ENCODE results near the gene EDN3. TPM values are rescaled to one million over a fixed set of nuclear protein-coding genes. Genes with fewer than 3 reads are reported as not detected.
A peak's percentile ranks its signal among the peaks of the same experiment; 100 is the strongest.

Gene EDN3
- polyA plus RNA-seq, 4 donors, result 10.8 to 58.4 (median 33.1) TPM

GRCh38 chr20:59297686-59298085 is 2.7 kb upstream of the EDN3 start:
- H3K4me1 ChIP-seq (ENCODE audit: control insufficient read depth in 3 of 3, insufficient read depth in 2 of 3, low read depth in 1 of 3, low read length in 2 of 3), result peaks cover 0 to 8% (median 7%) of the 10 kb centered on the region in 3 donors
- no peaks in the 10 kb centered on the region for H3K9me3 ChIP-seq (ENCODE audit: control insufficient read depth in 2 of 2, insufficient read depth in 1 of 2, low read depth in 1 of 2, low read length in 1 of 2)
- H3K27ac ChIP-seq (ENCODE audit: low read depth in 1 of 3, low read length in 2 of 3), result no peak overlapping the region
- H3K36me3 ChIP-seq (ENCODE audit: control insufficient read depth in 3 of 3, insufficient read depth in 2 of 3, low read depth in 1 of 3, low read length in 3 of 3), result no peaks in the 10 kb centered on the region
- H3K4me3 ChIP-seq (ENCODE audit: low read depth in 1 of 3, low read length in 3 of 3), result no peak overlapping the region
- no peak for DNase-seq
- H3K27me3 ChIP-seq (ENCODE audit: control insufficient read depth in 3 of 3, insufficient read depth in 3 of 3, low read length in 3 of 3), result peaks cover 0 to 7% (median 5%) of the 10 kb centered on the region in 3 donors
- WGBS, 3 donors, result 87 to 94% (median 91%) methylated on average over 7 of the region's 7 CpGs
- no peak for FAIRE-seq

- WGBS, 3 donors, result 1 to 6% (median 5%) methylated on average over 18 to 19 of the region's 19 CpGs
- peaks cover 0 to 7% (median 5%) of the 10 kb centered on the region in 3 donors for H3K27me3 ChIP-seq (ENCODE audit: control insufficient read depth in 3 of 3, insufficient read depth in 3 of 3, low read length in 3 of 3)
- H3K4me3 ChIP-seq (ENCODE audit: low read depth in 1 of 3, low read length in 3 of 3), result peak overlapping the region in 2 of 3 donors; percentile 58 to 69
- DNase-seq (peak; percentile 89 to 98), FAIRE-seq (no peak)
- H3K36me3 ChIP-seq (ENCODE audit: control insufficient read depth in 3 of 3, insufficient read depth in 2 of 3, low read depth in 1 of 3, low read length in 3 of 3), result peaks cover 0 to 2% (median 0%) of the 10 kb centered on the region in 3 donors
- no peaks in the 10 kb centered on the region for H3K9me3 ChIP-seq (ENCODE audit: control insufficient read depth in 2 of 2, insufficient read depth in 1 of 2, low read depth in 1 of 2, low read length in 1 of 2)
- peak overlapping the region; percentile 76 to 89 (median 86) for H3K27ac ChIP-seq (ENCODE audit: low read depth in 1 of 3, low read length in 2 of 3)
- H3K4me1 ChIP-seq (ENCODE audit: control insufficient read depth in 3 of 3, insufficient read depth in 2 of 3, low read depth in 1 of 3, low read length in 2 of 3), result peaks cover 0 to 9% (median 8%) of the 10 kb centered on the region in 3 donors
Observed at GRCh38 chr20:59299945-59300332, 472 bp upstream of the EDN3 start.

GRCh38 chr20:59301343-59302007 is 1.1 kb downstream of the EDN3 start:
- Histone ChIP-seq H3K9me3 (ENCODE audit: control insufficient read depth in 2 of 2, insufficient read depth in 1 of 2, low read depth in 1 of 2, low read length in 1 of 2) (no peaks in the 10 kb centered on the region), H3K36me3 (ENCODE audit: control insufficient read depth in 3 of 3, insufficient read depth in 2 of 3, low read depth in 1 of 3, low read length in 3 of 3) (peaks cover 0 to 2% (median 0%) of the 10 kb centered on the region in 3 donors), H3K27ac (ENCODE audit: low read depth in 1 of 3, low read length in 2 of 3) (no peak overlapping the region), H3K4me1 (ENCODE audit: control insufficient read depth in 3 of 3, insufficient read depth in 2 of 3, low read depth in 1 of 3, low read length in 2 of 3) (peaks cover 0 to 9% (median 8%) of the 10 kb centered on the region in 3 donors), H3K4me3 (ENCODE audit: low read depth in 1 of 3, low read length in 3 of 3) (peak overlapping the region in 2 of 3 donors; percentile 58 to 69), H3K27me3 (ENCODE audit: control insufficient read depth in 3 of 3, insufficient read depth in 3 of 3, low read length in 3 of 3) (peaks cover 0 to 7% (median 5%) of the 10 kb centered on the region in 3 donors)
- 75 to 86% (median 82%) methylated on average over 17 of the region's 17 CpGs for WGBS, 3 donors
- no peak for DNase-seq
- no peak for FAIRE-seq

GRCh38 chr20:59305908-59306655 is 5.7 kb downstream of the EDN3 start:
- no peak for FAIRE-seq
- H3K9me3 ChIP-seq (ENCODE audit: control insufficient read depth in 2 of 2, insufficient read depth in 1 of 2, low read depth in 1 of 2, low read length in 1 of 2), result no peaks in the 10 kb centered on the region
- 84 to 90% (median 85%) methylated on average over 7 of the region's 7 CpGs for WGBS, 3 donors

GRCh38 chr20:59307270-59307669 is 6.9 kb downstream of the EDN3 start:
- Histone ChIP-seq H3K27me3 (ENCODE audit: control insufficient read depth in 3 of 3, insufficient read depth in 3 of 3, low read length in 3 of 3) (peaks cover 0 to 5% (median 0%) of the 10 kb centered on the region in 3 donors), H3K4me1 (ENCODE audit: control insufficient read depth in 3 of 3, insufficient read depth in 2 of 3, low read depth in 1 of 3, low read length in 2 of 3) (peaks cover 15 to 22% (median 16%) of the 10 kb centered on the region in 3 donors), H3K9me3 (ENCODE audit: control insufficient read depth in 2 of 2, insufficient read depth in 1 of 2, low read depth in 1 of 2, low read length in 1 of 2) (no peaks in the 10 kb centered on the region), H3K36me3 (ENCODE audit: control insufficient read depth in 3 of 3, insufficient read depth in 2 of 3, low read depth in 1 of 3, low read length in 3 of 3) (peaks cover 0 to 2% (median 0%) of the 10 kb centered on the region in 3 donors), H3K4me3 (ENCODE audit: low read depth in 1 of 3, low read length in 3 of 3) (no peak overlapping the region), H3K27ac (ENCODE audit: low read depth in 1 of 3, low read length in 2 of 3) (peak overlapping the region in 1 of 3 donors; percentile 1)
- no peak for FAIRE-seq
- 72 to 87% (median 77%) methylated on average over 3 of the region's 3 CpGs for WGBS, 3 donors
- DNase-seq, result peak in 1 of 2 donors; percentile 31

More at GRCh38 chr20:59305908-59306655, 5.7 kb downstream of the EDN3 start:
- Histone ChIP-seq H3K4me3 (ENCODE audit: low read depth in 1 of 3, low read length in 3 of 3) (no peak overlapping the region), H3K27me3 (ENCODE audit: control insufficient read depth in 3 of 3, insufficient read depth in 3 of 3, low read length in 3 of 3) (peaks cover 0 to 5% (median 2%) of the 10 kb centered on the region in 3 donors), H3K27ac (ENCODE audit: low read depth in 1 of 3, low read length in 2 of 3) (no peak overlapping the region), H3K4me1 (ENCODE audit: control insufficient read depth in 3 of 3, insufficient read depth in 2 of 3, low read depth in 1 of 3, low read length in 2 of 3) (peaks cover 15 to 22% (median 15%) of the 10 kb centered on the region in 3 donors), H3K36me3 (ENCODE audit: control insufficient read depth in 3 of 3, insufficient read depth in 2 of 3, low read depth in 1 of 3, low read length in 3 of 3) (peaks cover 0 to 2% (median 0%) of the 10 kb centered on the region in 3 donors)
- no peak for DNase-seq

- H3K27ac ChIP-seq (ENCODE audit: low read depth in 1 of 3, low read length in 2 of 3), result peak overlapping the region; percentile 79 to 87 (median 86)
- no peak overlapping the region for H3K4me3 ChIP-seq (ENCODE audit: low read depth in 1 of 3, low read length in 3 of 3)
- H3K4me1 ChIP-seq (ENCODE audit: control insufficient read depth in 3 of 3, insufficient read depth in 2 of 3, low read depth in 1 of 3, low read length in 2 of 3), result peaks cover 15 to 22% (median 17%) of the 10 kb centered on the region in 3 donors
- 13 to 53% (median 26%) methylated on average over 10 of the region's 10 CpGs for WGBS, 3 donors
- no peaks in the 10 kb centered on the region for H3K9me3 ChIP-seq (ENCODE audit: control insufficient read depth in 2 of 2, insufficient read depth in 1 of 2, low read depth in 1 of 2, low read length in 1 of 2)
- H3K27me3 ChIP-seq (ENCODE audit: control insufficient read depth in 3 of 3, insufficient read depth in 3 of 3, low read length in 3 of 3), result peaks cover 0 to 5% (median 0%) of the 10 kb centered on the region in 3 donors
- FAIRE-seq (no peak), DNase-seq (peak; percentile 95 to 97)
- peaks cover 0 to 2% (median 0%) of the 10 kb centered on the region in 3 donors for H3K36me3 ChIP-seq (ENCODE audit: control insufficient read depth in 3 of 3, insufficient read depth in 2 of 3, low read depth in 1 of 3, low read length in 3 of 3)
Observed at GRCh38 chr20:59308493-59309201, 8.2 kb downstream of the EDN3 start.

- Histone ChIP-seq H3K27ac (ENCODE audit: low read depth in 1 of 3, low read length in 2 of 3) (peak overlapping the region; percentile 66 to 87 (median 86)), H3K4me3 (ENCODE audit: low read depth in 1 of 3, low read length in 3 of 3) (no peak overlapping the region), H3K27me3 (ENCODE audit: control insufficient read depth in 3 of 3, insufficient read depth in 3 of 3, low read length in 3 of 3) (peaks cover 0 to 5% (median 0%) of the 10 kb centered on the region in 3 donors), H3K36me3 (ENCODE audit: control insufficient read depth in 3 of 3, insufficient read depth in 2 of 3, low read depth in 1 of 3, low read length in 3 of 3) (peaks cover 0 to 2% (median 0%) of the 10 kb centered on the region in 3 donors), H3K4me1 (ENCODE audit: control insufficient read depth in 3 of 3, insufficient read depth in 2 of 3, low read depth in 1 of 3, low read length in 2 of 3) (peaks cover 15 to 22% (median 17%) of the 10 kb centered on the region in 3 donors), H3K9me3 (ENCODE audit: control insufficient read depth in 2 of 2, insufficient read depth in 1 of 2, low read depth in 1 of 2, low read length in 1 of 2) (peaks cover 0 to 2% of the 10 kb centered on the region in 2 donors)
- WGBS, 3 donors, result 24 to 54% (median 38%) methylated on average over 3 of the region's 3 CpGs
- DNase-seq (no peak), FAIRE-seq (no peak)
Observed at GRCh38 chr20:59309218-59309617, 8.8 kb downstream of the EDN3 start.

GRCh38 chr20:59314997-59315396 is 14.6 kb downstream of the EDN3 start:
- no peak for FAIRE-seq
- Histone ChIP-seq H3K36me3 (ENCODE audit: control insufficient read depth in 3 of 3, insufficient read depth in 2 of 3, low read depth in 1 of 3, low read length in 3 of 3) (peaks cover 0 to 3% (median 0%) of the 10 kb centered on the region in 3 donors), H3K4me1 (ENCODE audit: control insufficient read depth in 3 of 3, insufficient read depth in 2 of 3, low read depth in 1 of 3, low read length in 2 of 3) (peaks cover 6 to 44% (median 26%) of the 10 kb centered on the region in 3 donors), H3K27ac (ENCODE audit: low read depth in 1 of 3, low read length in 2 of 3) (peak overlapping the region in 1 of 3 donors; percentile 36), H3K9me3 (ENCODE audit: control insufficient read depth in 2 of 2, insufficient read depth in 1 of 2, low read depth in 1 of 2, low read length in 1 of 2) (peaks cover 0 to 5% of the 10 kb centered on the region in 2 donors), H3K4me3 (ENCODE audit: low read depth in 1 of 3, low read length in 3 of 3) (no peak overlapping the region), H3K27me3 (ENCODE audit: control insufficient read depth in 3 of 3, insufficient read depth in 3 of 3, low read length in 3 of 3) (peaks cover 0 to 5% (median 0%) of the 10 kb centered on the region in 3 donors)
- 46 to 52% (median 48%) methylated on average over 2 of the region's 2 CpGs for WGBS, 3 donors
- DNase-seq, result no peak

Data from small intestine (tissue), 7 donors.